Measurements from ENCODE around the gene ARHGEF4. TPM values are rescaled to one million over a fixed set of nuclear protein-coding genes. Genes with fewer than 3 reads are reported as not detected.
A peak's percentile ranks its signal among the peaks of the same experiment; 100 is the strongest.

Gene ARHGEF4
- polyA plus RNA-seq, 3 donors, result 0.05 TPM; not detected in 2

DNA sequence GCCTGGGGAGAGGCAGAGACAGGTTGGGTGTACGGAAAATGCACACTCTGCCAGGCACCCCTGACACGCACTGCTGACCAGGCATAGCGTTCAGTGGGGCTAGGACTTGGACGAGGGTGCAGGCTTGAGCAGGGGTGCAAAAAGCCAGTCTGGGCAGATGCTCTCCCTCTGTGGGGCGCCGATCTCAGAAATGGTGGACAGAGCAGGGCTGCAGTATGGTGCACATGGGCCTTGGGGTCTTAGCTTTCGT, 1.0 kb upstream of the ARHGEF4 start:
- Histone ChIP-seq H3K27me3 (ENCODE audit: control insufficient read depth in 2 of 2, insufficient read depth in 2 of 2, low read length in 2 of 2) (peaks cover 14 to 33% of the 10 kb centered on the region in 2 donors), H3K79me2 (ENCODE audit: insufficient read depth, low read length) (no peaks in the 10 kb centered on the region), H3K9ac (ENCODE audit: insufficient read depth, low read length, poor library complexity, severe bottlenecking) (no peak overlapping the region), H3K4me1 (ENCODE audit: control insufficient read depth in 1 of 2, insufficient read depth in 2 of 2, low read length in 2 of 2) (no peaks in the 10 kb centered on the region), H3K27ac (ENCODE audit: low read depth in 1 of 2, low read length in 2 of 2) (no peak overlapping the region), H4K20me1 (ENCODE audit: insufficient read depth, low read length) (no peaks in the 10 kb centered on the region), H3K4me3 (replicated peaks in 1 of 3; ENCODE audit: low read depth in 2 of 3, low read length in 3 of 3) (no peak overlapping the region), H3K9me3 (replicated peaks in 1 of 2; ENCODE audit: control insufficient read depth in 1 of 2, insufficient read depth in 1 of 2, low read length in 2 of 2) (no peaks in the 10 kb centered on the region), H3K4me2 (replicated peaks; ENCODE audit: extremely low read depth, low read length, poor library complexity, severe bottlenecking) (no peak overlapping the region), H3K36me3 (replicated peaks in 1 of 2; ENCODE audit: control insufficient read depth in 1 of 2, insufficient read depth in 2 of 2, low read length in 2 of 2) (no peaks in the 10 kb centered on the region), H2AFZ (ENCODE audit: insufficient read depth, low read depth, low read length, poor library complexity, severe bottlenecking) (no peak overlapping the region)
- no peaks in the 10 kb centered on the region for H3K4me1 Mint-ChIP-seq
- H3K4me3 Mint-ChIP-seq, result no peak overlapping the region
- intact Hi-C loops (cut with micrococcal nuclease), result no loop called here
- peaks cover 41 to 54% (median 44%) of the 10 kb centered on the region in 3 donors for H3K27me3 Mint-ChIP-seq (ENCODE audit: low read depth in 3 of 3)
- H3K36me3 Mint-ChIP-seq, result no peaks in the 10 kb centered on the region
- H3K9me3 Mint-ChIP-seq, result no peaks in the 10 kb centered on the region
- TF ChIP-seq, protein P1, sequence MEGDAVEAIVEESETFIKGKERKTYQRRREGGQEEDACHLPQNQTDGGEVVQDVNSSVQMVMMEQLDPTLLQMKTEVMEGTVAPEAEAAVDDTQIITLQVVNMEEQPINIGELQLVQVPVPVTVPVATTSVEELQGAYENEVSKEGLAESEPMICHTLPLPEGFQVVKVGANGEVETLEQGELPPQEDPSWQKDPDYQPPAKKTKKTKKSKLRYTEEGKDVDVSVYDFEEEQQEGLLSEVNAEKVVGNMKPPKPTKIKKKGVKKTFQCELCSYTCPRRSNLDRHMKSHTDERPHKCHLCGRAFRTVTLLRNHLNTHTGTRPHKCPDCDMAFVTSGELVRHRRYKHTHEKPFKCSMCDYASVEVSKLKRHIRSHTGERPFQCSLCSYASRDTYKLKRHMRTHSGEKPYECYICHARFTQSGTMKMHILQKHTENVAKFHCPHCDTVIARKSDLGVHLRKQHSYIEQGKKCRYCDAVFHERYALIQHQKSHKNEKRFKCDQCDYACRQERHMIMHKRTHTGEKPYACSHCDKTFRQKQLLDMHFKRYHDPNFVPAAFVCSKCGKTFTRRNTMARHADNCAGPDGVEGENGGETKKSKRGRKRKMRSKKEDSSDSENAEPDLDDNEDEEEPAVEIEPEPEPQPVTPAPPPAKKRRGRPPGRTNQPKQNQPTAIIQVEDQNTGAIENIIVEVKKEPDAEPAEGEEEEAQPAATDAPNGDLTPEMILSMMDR (IDR thresholded peaks at IDR 0.05), result no peak
- DNase-seq, result no peak
- peak overlapping the region in 1 of 7 donors; percentile 18 for H3K27ac Mint-ChIP-seq
- WGBS (ENCODE audit: insufficient coverage), result 90% methylated on average over 4 of the region's 7 CpGs

DNA sequence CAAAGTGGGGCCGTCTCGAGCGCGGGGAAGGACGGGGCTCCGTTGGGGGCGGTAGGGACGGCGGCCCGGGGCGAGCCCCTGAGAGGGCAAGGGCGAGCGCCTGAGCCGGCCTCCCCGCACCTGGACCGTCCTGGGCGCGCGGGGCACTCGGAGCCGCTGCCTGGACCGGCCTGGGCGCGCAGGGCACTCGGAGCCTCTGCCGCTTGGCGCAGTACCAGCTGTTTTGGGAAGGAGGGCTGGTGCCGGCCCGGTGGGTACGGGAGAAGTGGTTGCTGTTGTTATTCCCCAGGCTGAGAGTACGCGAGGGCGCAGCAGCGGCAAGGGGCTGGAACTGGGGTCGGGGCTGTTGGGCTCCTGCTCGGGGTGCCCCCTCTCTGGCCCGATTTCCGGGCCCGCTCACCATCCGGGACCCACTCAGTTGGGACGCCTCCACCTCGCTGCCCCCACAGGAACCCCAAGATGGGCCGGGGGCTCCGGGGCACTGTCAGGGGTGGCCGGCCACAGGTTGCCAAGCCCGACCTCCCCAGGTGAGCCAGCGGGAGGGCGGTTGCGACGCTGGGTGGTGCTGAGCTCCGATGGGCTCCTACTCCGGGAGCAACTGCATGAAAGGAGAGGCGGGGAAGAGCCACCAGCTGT, 579 bp downstream of the ARHGEF4 start:
- Histone ChIP-seq H3K27ac (ENCODE audit: low read depth in 1 of 2, low read length in 2 of 2) (no peak overlapping the region), H3K9ac (ENCODE audit: insufficient read depth, low read length, poor library complexity, severe bottlenecking) (no peak overlapping the region), H4K20me1 (ENCODE audit: insufficient read depth, low read length) (no peaks in the 10 kb centered on the region), H2AFZ (ENCODE audit: insufficient read depth, low read depth, low read length, poor library complexity, severe bottlenecking) (no peak overlapping the region), H3K4me2 (replicated peaks; ENCODE audit: extremely low read depth, low read length, poor library complexity, severe bottlenecking) (peak overlapping the region; percentile 41), H3K27me3 (ENCODE audit: control insufficient read depth in 2 of 2, insufficient read depth in 2 of 2, low read length in 2 of 2) (peaks cover 14 to 33% of the 10 kb centered on the region in 2 donors), H3K36me3 (replicated peaks in 1 of 2; ENCODE audit: control insufficient read depth in 1 of 2, insufficient read depth in 2 of 2, low read length in 2 of 2) (no peaks in the 10 kb centered on the region), H3K4me3 (replicated peaks in 1 of 3; ENCODE audit: low read depth in 2 of 3, low read length in 3 of 3) (no peak overlapping the region), H3K79me2 (ENCODE audit: insufficient read depth, low read length) (no peaks in the 10 kb centered on the region), H3K4me1 (ENCODE audit: control insufficient read depth in 1 of 2, insufficient read depth in 2 of 2, low read length in 2 of 2) (no peaks in the 10 kb centered on the region), H3K9me3 (replicated peaks in 1 of 2; ENCODE audit: control insufficient read depth in 1 of 2, insufficient read depth in 1 of 2, low read length in 2 of 2) (no peaks in the 10 kb centered on the region)
- H3K4me3 Mint-ChIP-seq, result peak overlapping the region in 1 of 2 donors; percentile 42
- no peaks in the 10 kb centered on the region for H3K9me3 Mint-ChIP-seq
- no peaks in the 10 kb centered on the region for H3K4me1 Mint-ChIP-seq
- TF ChIP-seq, protein P1 (IDR thresholded peaks at IDR 0.05), result no peak
- WGBS (ENCODE audit: insufficient coverage), result 4% methylated on average over 45 of the region's 53 CpGs
- peaks cover 39 to 51% (median 46%) of the 10 kb centered on the region in 3 donors for H3K27me3 Mint-ChIP-seq (ENCODE audit: low read depth in 3 of 3)
- no peaks in the 10 kb centered on the region for H3K36me3 Mint-ChIP-seq
- intact Hi-C loops (cut with micrococcal nuclease), result no loop called here
- no peak for DNase-seq
- no peak overlapping the region for H3K27ac Mint-ChIP-seq

Measured in CD14-positive monocyte (primary cell).